ENCODE measurements around the gene WASL. TPM values are rescaled to one million over a fixed set of nuclear protein-coding genes. Genes with fewer than 3 reads are reported as not detected.

Gene WASL
- polyA plus RNA-seq, 3 donors, result 8.6 to 26.0 (median 14.4) TPM

DNA sequence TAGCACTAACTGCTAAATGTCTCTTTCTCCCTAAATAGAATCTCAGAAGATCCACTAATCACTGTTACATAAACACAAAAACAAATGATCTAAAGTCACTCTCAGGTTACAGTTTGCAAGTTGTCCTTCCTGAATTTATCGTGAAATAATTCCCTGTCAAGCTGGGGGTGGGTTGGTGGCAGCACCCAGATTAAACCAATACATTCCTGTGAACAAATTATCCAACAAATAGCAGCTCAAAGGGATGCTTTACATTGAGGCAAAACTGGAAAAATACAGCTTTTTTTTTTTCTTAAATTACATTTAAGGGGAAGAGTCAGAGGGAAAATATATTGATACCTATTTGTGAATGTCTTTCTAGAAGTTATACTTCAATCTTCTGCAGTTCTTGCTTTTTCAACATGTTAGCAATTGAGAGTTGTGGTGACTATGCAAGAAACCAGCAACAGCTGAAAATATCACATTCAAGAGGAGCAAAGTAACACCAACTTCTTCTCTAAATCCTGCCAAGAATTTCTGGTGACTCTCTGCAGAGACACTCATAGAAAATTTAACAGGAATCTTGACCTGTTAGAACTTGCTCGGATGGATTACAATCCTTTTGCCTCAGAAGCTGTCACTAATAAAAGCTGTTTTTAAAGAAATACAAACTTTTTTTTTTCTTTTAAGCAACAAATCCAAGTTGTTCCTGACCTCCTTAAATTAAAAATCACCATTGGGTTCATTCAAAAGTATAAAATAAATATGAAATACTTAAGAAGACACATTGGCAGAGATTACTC is 74.2 kb downstream of the WASL start:
- H3K27ac ChIP-seq (ENCODE audit: low read depth, low read length), result no peak overlapping the region
- 42 to 57% (median 50%) methylated on average over 2 of the region's 2 CpGs for WGBS, 3 donors

DNA sequence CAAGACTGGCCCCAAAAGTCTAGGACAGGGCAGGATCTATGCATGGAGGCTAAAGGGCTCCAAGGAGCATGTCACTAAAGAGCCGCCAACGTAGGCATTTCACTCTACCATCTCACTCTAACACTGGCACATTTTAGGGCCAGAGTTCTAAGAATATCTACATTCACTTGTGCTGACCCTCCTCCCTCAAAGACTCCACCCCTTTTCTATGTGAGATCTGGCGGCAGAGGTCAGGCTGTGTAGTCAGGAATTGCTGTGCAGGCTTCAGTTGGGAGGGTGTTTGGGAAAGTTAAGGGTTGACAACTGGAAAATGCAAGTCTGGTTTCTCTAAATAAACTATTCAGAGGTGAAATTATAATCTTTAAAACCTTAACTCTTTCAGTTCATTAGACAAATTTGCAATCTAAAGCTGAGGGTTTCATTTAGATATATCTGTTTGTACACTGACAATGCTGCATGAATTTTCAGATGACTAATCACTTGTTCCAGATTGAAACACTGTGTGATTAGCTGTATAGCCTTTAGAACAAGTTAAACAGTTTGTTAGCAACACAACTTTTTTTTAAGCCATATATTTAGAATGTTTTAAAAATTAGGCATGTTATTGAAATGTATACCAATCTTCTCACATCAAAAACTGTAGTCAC is 74.9 kb downstream of the WASL start:
- no peak overlapping the region for H3K27ac ChIP-seq (ENCODE audit: low read depth, low read length)
- 80 to 89% (median 87%) methylated on average over 3 of the region's 3 CpGs for WGBS, 3 donors

DNA sequence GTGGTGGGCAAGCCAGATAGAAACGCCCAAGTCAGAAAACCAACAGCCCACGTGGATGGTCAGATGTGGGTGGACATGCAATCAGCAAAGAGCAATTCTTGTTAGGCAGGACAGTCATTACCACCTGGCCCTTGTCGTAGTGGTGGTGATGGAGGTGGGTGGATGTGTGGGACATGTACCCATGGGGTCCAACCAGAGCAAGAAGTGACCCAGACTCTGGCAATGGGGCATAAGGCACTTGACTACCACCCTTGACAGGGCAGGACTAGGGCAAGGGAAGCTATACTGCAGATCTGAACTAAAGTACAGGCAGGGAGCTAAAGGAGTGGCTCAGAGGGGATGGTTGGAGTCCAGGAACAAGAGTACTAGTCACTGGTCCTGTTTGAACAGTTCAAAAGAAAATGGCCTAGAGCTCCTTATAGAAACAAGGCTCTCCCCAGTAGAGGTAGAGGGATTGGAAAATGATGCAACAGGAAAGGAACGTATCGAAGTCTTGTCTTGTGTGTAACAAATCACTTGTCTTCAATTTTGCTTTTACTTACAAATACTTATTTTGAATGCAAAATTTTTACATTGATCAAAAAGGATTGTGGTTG is 75.6 kb downstream of the WASL start:
- WGBS, 3 donors, result 87 to 94% (median 91%) methylated on average over 5 of the region's 5 CpGs
- H3K27ac ChIP-seq (ENCODE audit: low read depth, low read length), result no peak overlapping the region

DNA sequence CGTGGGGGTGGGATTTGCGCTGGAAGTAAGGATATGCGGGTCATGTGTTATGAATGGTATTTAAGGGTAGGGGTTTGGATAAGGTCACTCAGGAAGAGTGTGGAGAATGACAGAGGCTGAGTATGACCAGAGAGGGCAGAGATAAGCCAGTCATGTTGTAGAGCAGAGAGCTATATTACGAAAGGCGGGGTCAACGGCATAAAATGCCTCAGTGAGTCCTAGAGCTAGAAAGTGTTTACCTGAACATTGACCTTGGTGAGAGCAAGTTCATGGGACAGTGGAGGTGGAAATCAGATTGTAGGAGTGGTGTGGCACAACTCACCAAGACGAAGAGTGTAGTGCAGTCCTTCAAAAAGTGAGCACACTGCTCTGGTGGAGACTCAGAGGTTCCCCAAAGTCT is 79.3 kb downstream of the WASL start:
- WGBS, 3 donors, result 89 to 96% (median 93%) methylated on average over 7 of the region's 7 CpGs
- H3K27ac ChIP-seq (ENCODE audit: low read depth, low read length), result no peak overlapping the region

DNA sequence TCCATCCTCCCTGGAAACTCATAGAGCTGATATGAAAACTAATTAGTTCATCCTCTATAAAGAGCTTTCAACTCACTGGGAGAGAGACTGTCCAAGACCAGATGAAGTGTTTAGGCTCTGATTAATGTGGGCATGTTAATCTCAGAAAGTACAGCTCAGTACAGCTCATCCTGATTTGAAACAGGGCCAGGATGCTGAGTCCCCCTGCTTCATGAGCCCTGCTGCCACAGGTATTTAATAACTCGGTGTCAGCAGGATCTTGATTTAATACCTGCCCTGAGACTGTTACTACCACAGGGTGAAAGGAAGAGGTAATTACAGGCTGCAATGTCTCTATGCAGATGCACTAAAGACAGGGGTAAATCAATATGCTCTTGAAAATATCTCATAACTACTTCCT is 82.3 kb downstream of the WASL start:
- H3K27ac ChIP-seq (ENCODE audit: low read depth, low read length), result no peak overlapping the region
- 35 to 50% (median 37%) methylated on average over 1 of the region's 1 CpG for WGBS, 3 donors

DNA sequence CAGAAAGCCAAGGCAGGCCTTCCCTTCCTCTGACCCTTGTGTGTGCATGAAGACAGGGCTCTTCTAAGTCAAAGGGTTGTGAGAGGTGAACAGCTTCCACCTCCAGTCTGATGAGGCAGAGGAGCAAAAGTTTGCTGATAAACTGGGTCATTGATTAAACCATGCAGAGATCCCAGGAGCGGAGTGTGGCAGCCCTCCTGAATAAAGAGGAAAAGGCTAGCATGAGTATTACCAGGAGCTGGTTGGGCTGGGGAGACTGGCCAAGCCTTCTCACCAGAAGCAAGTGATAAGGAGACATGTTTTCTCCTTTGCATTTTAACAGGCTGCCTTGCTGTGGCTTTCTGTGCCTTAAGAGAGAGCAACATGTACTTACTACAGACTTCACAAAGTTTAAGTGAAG is 82.9 kb downstream of the WASL start:
- no peak overlapping the region for H3K27ac ChIP-seq (ENCODE audit: low read depth, low read length)
- WGBS, 3 donors, result 25 to 83% (median 73%) methylated on average over 1 of the region's 1 CpG

DNA sequence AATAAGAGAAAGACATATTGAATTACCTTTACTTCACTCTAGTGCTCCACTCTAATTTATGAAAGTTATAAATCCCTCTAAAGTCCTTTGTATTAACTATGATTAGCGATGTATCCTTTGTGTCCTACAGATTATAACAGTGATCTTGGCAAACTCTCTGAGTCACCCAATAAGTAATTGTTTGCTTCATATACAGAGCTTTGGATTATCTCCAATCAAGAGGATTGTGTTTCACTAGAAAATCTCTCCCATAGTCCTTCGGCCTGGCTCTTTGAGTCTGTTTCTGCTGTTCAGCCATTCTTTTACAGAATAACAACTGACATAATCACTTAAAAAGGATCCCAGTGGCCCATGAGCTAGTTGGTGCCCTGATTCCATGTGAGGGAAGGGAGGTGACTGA is 83.6 kb downstream of the WASL start:
- no peak overlapping the region for H3K27ac ChIP-seq (ENCODE audit: low read depth, low read length)
- 47 to 75% (median 65%) methylated on average over 2 of the region's 2 CpGs for WGBS, 3 donors

DNA sequence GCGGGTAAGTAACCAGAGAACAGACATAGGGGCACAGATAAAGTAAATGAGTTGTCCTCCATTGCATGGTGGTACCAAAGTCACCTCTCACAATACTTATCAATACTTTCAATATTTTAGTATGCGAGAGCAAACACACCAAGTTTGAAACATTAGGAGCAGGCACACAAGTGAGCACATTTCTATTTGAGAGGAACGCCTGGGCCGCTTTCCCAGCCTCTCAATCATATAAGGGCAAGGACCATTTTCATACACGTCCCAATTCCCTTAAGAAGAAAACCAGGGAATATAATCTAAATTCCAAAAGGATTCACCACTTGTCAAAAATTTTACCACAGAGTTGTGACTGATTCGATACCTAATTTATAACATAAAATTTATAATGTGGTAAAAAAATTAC is 85.6 kb downstream of the WASL start:
- H3K27ac ChIP-seq (ENCODE audit: low read depth, low read length), result no peak overlapping the region
- 92 to 96% (median 92%) methylated on average over 6 of the region's 6 CpGs for WGBS, 3 donors

DNA sequence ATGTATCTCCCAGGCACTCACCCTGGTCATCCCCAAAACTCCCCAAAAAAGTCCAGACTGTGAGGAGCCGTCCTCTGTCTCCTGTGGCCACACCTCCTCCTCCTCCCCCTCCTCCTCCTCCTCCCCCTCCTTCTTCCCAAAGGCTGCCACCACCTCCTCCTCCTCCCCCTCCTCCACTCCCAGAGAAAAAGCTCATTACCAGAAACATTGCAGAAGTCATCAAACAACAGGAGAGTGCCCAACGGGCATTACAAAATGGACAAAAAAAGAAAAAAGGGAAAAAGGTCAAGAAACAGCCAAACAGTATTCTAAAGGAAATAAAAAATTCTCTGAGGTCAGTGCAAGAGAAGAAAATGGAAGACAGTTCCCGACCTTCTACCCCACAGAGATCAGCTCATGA is 86.0 kb downstream of the WASL start:
- 51 to 68% (median 61%) methylated on average over 3 of the region's 3 CpGs for WGBS, 3 donors
- no peak overlapping the region for H3K27ac ChIP-seq (ENCODE audit: low read depth, low read length)

DNA sequence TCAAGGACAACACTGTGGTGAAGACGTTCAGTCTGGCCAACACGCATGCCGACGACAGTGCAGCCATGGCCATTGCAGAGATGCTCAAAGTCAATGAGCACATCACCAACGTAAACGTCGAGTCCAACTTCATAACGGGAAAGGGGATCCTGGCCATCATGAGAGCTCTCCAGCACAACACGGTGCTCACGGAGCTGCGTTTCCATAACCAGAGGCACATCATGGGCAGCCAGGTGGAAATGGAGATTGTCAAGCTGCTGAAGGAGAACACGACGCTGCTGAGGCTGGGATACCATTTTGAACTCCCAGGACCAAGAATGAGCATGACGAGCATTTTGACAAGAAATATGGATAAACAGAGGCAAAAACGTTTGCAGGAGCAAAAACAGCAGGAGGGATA is 86.5 kb downstream of the WASL start:
- 91 to 96% (median 94%) methylated on average over 15 of the region's 15 CpGs for WGBS, 3 donors
- no peak overlapping the region for H3K27ac ChIP-seq (ENCODE audit: low read depth, low read length)

DNA sequence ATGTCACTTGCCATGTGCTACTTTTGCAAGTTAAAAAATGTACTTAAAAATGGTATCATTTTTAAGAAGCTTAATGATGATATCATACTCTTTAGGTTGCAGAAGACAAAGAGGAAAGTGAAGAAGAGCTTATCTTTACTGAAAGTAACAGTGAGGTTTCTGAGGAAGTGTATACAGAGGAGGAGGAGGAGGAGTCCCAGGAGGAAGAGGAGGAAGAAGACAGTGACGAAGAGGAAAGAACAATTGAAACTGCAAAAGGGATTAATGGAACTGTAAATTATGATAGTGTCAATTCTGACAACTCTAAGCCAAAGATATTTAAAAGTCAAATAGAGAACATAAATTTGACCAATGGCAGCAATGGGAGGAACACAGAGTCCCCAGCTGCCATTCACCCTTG is 87.0 kb downstream of the WASL start:
- no peak overlapping the region for H3K27ac ChIP-seq (ENCODE audit: low read depth, low read length)
- 56 to 80% (median 63%) methylated on average over 1 of the region's 1 CpG for WGBS, 3 donors

DNA sequence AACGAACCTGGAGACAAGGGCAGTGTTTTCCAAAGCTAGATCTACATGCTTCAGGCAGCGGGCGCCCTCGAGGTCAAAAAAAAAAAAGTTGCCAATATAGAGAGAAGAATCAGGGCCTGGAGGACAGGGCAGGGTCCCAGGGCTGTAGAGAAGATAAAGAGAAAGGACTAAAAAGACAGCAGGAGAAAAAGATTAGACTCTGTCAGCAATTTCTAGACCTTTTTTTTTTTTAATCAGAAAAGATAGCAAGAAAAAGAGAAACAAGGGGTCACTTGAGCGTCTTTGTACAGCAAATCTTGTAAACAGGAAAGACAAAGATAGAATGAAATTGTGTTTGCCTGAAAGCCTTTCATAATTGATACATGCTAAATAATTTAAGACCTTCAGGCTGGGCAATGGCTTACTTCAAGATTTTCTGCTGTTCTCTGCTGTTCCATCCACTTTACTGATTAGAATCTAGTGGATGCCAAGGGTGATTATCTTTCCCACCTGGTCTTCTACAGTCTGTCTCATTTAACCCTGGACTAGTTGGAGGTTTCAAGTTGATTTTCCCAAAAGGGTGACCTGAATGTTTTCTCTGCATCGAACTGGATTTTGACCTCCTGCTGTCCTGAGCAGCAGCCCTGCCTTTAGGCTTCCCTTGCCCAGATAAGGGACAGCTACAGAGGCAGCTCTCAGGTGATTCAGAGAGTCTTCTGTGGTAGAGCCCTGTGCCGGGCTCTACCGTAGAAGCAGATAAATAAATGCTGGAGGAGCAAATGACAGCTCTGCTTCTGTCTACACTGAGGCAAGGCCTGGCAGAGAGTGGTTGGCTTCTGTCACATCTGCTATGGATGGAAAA is 88.1 kb downstream of the WASL start:
- 70 to 79% (median 74%) methylated on average over 8 of the region's 8 CpGs for WGBS, 3 donors
- H3K27ac ChIP-seq (ENCODE audit: low read depth, low read length), result no peak overlapping the region

DNA sequence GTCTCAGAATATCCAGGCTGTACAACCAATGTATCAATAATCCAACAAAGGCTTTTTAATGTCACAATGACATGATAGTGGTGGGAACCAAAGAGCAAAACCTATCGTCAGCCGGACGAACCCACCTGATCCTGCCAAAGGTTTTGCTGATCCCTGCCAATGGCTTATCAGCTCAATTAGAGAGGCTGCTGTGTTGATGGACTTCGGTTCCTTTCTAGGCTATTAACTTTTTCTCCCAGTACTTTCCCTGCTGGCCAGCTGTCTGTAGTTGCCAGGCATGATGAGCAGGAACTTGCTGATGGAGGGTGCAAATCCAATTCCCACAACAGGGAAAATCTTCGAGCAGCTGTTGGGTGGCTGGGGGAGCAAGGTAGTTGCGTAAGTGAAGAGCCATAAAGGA is 90.8 kb downstream of the WASL start:
- H3K27ac ChIP-seq (ENCODE audit: low read depth, low read length), result no peak overlapping the region
- 83 to 86% (median 84%) methylated on average over 6 of the region's 6 CpGs for WGBS, 3 donors

DNA sequence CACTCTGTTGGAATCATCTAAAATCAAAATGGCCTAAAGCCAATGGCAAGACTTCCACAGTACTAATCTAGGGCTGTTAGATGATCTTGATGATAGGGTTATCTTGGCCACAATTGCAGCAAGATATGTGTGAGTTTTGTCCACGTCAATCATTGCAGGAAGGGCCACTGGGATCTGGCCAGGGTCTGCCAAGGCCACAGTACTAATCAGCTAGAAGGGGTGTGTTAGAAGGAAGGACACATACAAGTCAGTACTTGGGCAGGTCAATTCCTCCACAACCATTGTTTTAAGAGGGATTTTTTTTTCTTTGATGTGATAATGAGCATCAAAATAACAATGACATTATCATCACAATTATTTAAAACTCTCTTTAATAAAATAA is 91.5 kb downstream of the WASL start:
- no peak overlapping the region for H3K27ac ChIP-seq (ENCODE audit: low read depth, low read length)
- WGBS, 3 donors, result 44 to 69% (median 46%) methylated on average over 1 of the region's 1 CpG

DNA sequence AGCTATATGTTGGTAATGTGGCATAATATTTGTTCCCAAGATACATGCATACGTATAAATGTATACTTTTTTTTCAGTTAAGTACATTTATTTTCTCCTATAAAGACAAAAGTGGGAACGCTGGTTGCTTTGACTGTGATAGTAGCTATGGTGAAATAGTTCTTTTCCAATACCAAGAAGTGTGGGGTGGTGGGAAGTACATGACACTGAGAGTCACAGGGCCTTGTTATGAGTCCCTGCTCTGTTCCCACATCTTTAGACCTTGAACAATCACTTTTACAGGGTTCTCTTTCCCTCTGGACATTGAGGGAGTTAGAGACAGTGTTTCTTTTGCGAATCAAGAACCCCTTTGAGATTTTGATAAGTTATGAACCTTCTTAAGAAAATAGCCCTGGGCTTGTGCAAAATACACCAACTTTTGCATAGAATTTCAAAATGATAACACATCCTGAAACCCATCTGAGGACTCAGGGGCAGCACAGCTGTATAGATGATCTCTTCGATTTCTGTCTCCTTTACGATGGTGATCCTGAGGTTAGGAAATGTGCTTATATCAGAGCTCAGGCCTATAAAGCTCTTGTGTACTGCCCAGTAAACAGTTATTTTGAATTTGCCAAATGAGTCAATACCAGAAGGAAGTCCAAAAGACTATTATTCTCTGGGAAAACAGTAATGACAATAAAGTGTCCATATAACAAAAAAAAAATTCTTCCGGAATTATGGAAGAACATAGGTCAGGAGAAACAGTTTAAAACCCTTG is 92.1 kb downstream of the WASL start:
- 84 to 91% (median 85%) methylated on average over 6 of the region's 6 CpGs for WGBS, 3 donors
- H3K27ac ChIP-seq (ENCODE audit: low read depth, low read length), result no peak overlapping the region

DNA sequence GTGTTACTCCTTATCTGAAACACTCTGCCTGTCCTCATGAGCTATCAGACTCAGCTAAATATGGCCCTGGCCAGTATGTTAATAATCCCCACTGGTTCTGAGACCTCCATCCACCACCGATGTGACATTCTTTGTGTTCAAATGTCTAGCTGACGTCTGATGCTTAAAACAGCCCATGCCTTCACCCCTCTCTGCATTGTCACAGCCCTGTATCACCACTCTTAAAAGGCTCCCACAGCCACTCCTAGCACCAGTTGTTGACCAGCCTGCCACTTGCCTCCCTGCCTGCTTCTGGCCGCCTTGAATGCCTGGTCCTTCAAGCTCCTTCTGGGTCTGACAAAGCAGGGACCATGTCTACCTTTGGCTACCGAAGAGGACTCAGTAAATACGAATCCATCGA is 93.2 kb downstream of the WASL start, which contains the start of gene LMOD2:
Gene LMOD2 (plus strand): TSS at position 253 of the 400 bp plus-strand sequence. CDS start 98 bp downstream, at position 351.
- 75 to 94% (median 86%) methylated on average over 6 of the region's 6 CpGs for WGBS, 3 donors

DNA sequence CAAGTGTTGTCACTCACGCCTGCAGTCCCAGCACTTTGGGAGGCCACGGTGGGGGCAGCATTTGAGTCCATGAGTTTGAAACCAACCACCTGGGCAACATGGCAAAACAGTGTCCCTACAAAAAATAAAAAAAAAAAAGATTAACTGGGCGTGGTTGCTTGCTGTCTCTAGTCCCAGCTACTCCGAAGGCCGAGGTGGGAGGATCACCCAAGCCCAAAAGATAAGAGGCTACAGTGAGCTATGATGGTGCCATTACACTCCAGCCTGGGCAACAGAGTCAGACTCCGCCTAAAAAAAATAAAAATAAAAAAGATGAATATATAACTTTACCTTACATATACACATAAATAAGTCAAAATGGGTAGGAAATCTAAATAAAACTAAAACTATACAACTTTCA is 95.6 kb downstream of the WASL start:
- 87 to 90% (median 87%) methylated on average over 6 of the region's 6 CpGs for WGBS, 3 donors
- H3K27ac ChIP-seq (ENCODE audit: low read depth, low read length), result no peak overlapping the region

More for the DNA sequence above, 93.2 kb downstream of the WASL start, which contains the start of gene LMOD2:
- H3K27ac ChIP-seq (ENCODE audit: low read depth, low read length), result no peak within 1 kb of the TSS

DNA sequence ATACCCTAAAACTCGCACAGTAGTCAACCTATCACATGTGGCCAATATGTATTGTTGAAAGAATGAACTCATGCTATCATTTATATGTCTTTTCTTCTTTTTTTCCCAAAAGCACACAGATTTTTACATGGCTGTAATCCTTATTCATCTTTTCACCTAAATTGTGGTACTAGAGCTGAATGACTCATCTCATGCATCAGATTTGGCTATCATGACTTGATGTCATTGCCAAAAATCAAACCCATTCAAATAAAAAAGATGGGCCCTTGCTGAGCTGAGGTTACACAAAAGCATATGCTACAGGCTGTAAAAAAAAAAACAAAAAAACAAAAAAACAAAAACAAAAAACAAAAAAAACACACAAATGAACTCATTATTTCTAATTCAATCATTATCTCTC is 96.4 kb downstream of the WASL start:
- 95 to 98% (median 97%) methylated on average over 1 of the region's 1 CpG for WGBS, 3 donors
- no peak overlapping the region for H3K27ac ChIP-seq (ENCODE audit: low read depth, low read length)

Data from adipose tissue (tissue), 3 donors.